Measurements from ENCODE around the gene ARL8A.
"Not testable (repeated sequence)": the region's sequence is repeated elsewhere in the genome, so short reads cannot be mapped to it uniquely, and the experiment has no call there.

The ARL8A gene

GRCh38 chr1:202154766-202155477 is 10.4 kb upstream of the ARL8A start:
- H3K36me3 Mint-ChIP-seq (ENCODE audit: low read depth) = peaks cover 92% of the 10 kb centered on the region
- no peaks in the 10 kb centered on the region for H3K27me3 Mint-ChIP-seq
- peak overlapping the region; percentile 74 for H3K4me3 Mint-ChIP-seq
- peaks cover 65% of the 10 kb centered on the region for H3K4me1 Mint-ChIP-seq (ENCODE audit: low read depth)
- peak overlapping the region; percentile 87 for H3K27ac Mint-ChIP-seq
- no peaks in the 10 kb centered on the region for H3K9me3 Mint-ChIP-seq

- Mint-ChIP-seq H3K4me1 (ENCODE audit: low read depth) (peaks cover 61% of the 10 kb centered on the region), H3K36me3 (ENCODE audit: low read depth) (peaks cover 91% of the 10 kb centered on the region)
Observed at GRCh38 chr1:202154148-202154765, 9.7 kb upstream of the ARL8A start.

GRCh38 chr1:202153284-202153683 is 8.7 kb upstream of the ARL8A start:
- no peaks in the 10 kb centered on the region for H3K27me3 Mint-ChIP-seq
- peak overlapping the region; percentile 26 for H3K27ac Mint-ChIP-seq
- peaks cover 90% of the 10 kb centered on the region for H3K36me3 Mint-ChIP-seq (ENCODE audit: low read depth)
- H3K4me3 Mint-ChIP-seq = no peak overlapping the region
- H3K4me1 Mint-ChIP-seq (ENCODE audit: low read depth) = peaks cover 55% of the 10 kb centered on the region
- no peaks in the 10 kb centered on the region for H3K9me3 Mint-ChIP-seq

More at GRCh38 chr1:202154148-202154765, 9.7 kb upstream of the ARL8A start:
- Mint-ChIP-seq H3K27me3 (no peaks in the 10 kb centered on the region), H3K27ac (peak overlapping the region; percentile 87), H3K4me3 (peak overlapping the region; percentile 74), H3K9me3 (no peaks in the 10 kb centered on the region)

- Mint-ChIP-seq H3K4me1 (ENCODE audit: low read depth) (peaks cover 47% of the 10 kb centered on the region), H3K27me3 (no peaks in the 10 kb centered on the region), H3K4me3 (no peak overlapping the region), H3K36me3 (ENCODE audit: low read depth) (peaks cover 90% of the 10 kb centered on the region), H3K9me3 (no peaks in the 10 kb centered on the region), H3K27ac (no peak overlapping the region)
Observed at GRCh38 chr1:202152399-202152798, 7.9 kb upstream of the ARL8A start.

- Mint-ChIP-seq H3K9me3 (no peaks in the 10 kb centered on the region), H3K27ac (peak overlapping the region; percentile 55), H3K27me3 (no peaks in the 10 kb centered on the region), H3K4me1 (ENCODE audit: low read depth) (peaks cover 42% of the 10 kb centered on the region), H3K4me3 (peak overlapping the region; percentile 0), H3K36me3 (ENCODE audit: low read depth) (peaks cover 80% of the 10 kb centered on the region)
Observed at GRCh38 chr1:202151045-202151444, 6.5 kb upstream of the ARL8A start.

DNA sequence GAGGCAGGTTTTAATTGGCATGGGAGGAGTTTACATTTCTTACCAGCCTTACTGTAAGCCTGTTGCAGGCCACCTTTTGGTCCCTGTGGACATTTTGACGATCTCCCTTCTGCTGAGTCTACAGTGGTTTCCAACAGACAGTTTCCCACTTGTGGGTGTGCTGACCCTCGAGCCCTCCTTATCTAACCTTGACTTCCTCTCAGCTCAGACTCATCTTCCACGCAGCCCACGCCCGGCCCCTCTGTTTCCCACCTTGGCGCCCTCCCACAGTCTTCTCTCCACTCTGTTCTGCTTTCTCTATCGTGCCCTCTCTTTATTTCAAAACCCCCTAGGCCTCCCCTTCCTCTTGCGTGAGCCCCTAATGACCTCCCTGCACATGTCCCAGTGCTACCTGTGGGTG is 6.1 kb upstream of the ARL8A start:
- H3K27me3 Mint-ChIP-seq = no peaks in the 10 kb centered on the region
- peaks cover 76% of the 10 kb centered on the region for H3K36me3 Mint-ChIP-seq (ENCODE audit: low read depth)
- no peak overlapping the region for H3K4me3 Mint-ChIP-seq
- H3K4me1 Mint-ChIP-seq (ENCODE audit: low read depth) = peaks cover 42% of the 10 kb centered on the region
- H3K9me3 Mint-ChIP-seq = no peaks in the 10 kb centered on the region
- peak overlapping the region; percentile 55 for H3K27ac Mint-ChIP-seq

DNA sequence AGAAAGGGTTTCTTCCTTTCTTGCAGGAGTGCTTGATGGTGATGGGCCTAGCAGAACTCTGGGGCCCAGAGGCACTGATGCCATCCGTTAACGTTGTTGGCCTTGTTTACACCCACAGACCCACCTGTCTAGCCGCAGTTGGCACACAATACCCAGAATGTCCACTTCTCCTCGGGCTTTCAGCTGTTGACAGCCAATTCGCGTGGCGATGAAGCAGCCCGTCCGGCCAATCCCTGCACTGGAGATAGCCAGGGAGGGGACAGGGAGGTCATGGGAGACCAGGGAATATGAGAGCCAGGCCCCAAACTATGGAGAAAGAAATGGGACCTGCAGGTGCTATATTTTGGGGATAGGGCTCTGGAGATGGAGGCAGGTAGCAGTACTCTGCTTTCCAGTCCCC is 5.7 kb upstream of the ARL8A start:
- peaks cover 42% of the 10 kb centered on the region for H3K4me1 Mint-ChIP-seq (ENCODE audit: low read depth)
- no peak overlapping the region for H3K27ac Mint-ChIP-seq
- no peak overlapping the region for H3K4me3 Mint-ChIP-seq

GRCh38 chr1:202149566-202149965 is 5.0 kb upstream of the ARL8A start:
- H3K4me1 Mint-ChIP-seq (ENCODE audit: low read depth) = peaks cover 39% of the 10 kb centered on the region
- no peak overlapping the region for H3K27ac Mint-ChIP-seq
- H3K36me3 Mint-ChIP-seq (ENCODE audit: low read depth) = peaks cover 66% of the 10 kb centered on the region
- no peak overlapping the region for H3K4me3 Mint-ChIP-seq
- H3K27me3 Mint-ChIP-seq = no peaks in the 10 kb centered on the region
- no peaks in the 10 kb centered on the region for H3K9me3 Mint-ChIP-seq

More for the DNA sequence above, 5.7 kb upstream of the ARL8A start:
- Mint-ChIP-seq H3K27me3 (no peaks in the 10 kb centered on the region), H3K9me3 (no peaks in the 10 kb centered on the region), H3K36me3 (ENCODE audit: low read depth) (peaks cover 72% of the 10 kb centered on the region)

DNA sequence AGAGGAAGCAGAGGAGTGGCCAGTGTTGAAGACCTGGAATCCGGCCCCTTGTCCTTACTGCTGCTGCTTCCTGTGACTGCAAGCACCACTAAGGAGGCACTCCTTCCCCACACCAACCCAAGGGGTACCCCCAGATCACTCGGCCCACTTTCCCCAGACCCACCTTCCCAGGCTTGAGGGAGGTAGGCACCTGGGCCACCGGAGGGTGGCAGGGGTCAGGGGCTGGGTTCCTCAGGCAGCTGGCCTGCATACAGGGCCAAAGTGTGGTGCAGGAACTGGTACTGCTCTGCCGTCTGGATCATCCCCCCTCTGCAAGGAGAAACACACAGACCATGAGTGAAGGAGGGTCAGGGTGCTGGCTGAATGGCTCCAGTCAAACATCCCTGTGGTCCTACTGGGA is 3.9 kb upstream of the ARL8A start:
- H3K27ac Mint-ChIP-seq = no peak overlapping the region
- H3K4me1 Mint-ChIP-seq (ENCODE audit: low read depth) = peaks cover 36% of the 10 kb centered on the region
- H3K36me3 Mint-ChIP-seq (ENCODE audit: low read depth) = peaks cover 59% of the 10 kb centered on the region
- H3K27me3 Mint-ChIP-seq = no peaks in the 10 kb centered on the region
- no peak overlapping the region for H3K4me3 Mint-ChIP-seq
- no peaks in the 10 kb centered on the region for H3K9me3 Mint-ChIP-seq

- Mint-ChIP-seq H3K4me1 (ENCODE audit: low read depth) (peaks cover 43% of the 10 kb centered on the region), H3K9me3 (no peaks in the 10 kb centered on the region), H3K27me3 (no peaks in the 10 kb centered on the region), H3K36me3 (ENCODE audit: low read depth) (peaks cover 51% of the 10 kb centered on the region), H3K4me3 (no peak overlapping the region), H3K27ac (no peak overlapping the region)
Observed at GRCh38 chr1:202146993-202147392, 2.5 kb upstream of the ARL8A start.

- Mint-ChIP-seq H3K36me3 (ENCODE audit: low read depth) (peaks cover 44% of the 10 kb centered on the region), H3K4me1 (ENCODE audit: low read depth) (peaks cover 44% of the 10 kb centered on the region), H3K27ac (no peak overlapping the region), H3K27me3 (no peaks in the 10 kb centered on the region), H3K4me3 (no peak overlapping the region), H3K9me3 (no peaks in the 10 kb centered on the region)
Observed at GRCh38 chr1:202146279-202146678, 1.7 kb upstream of the ARL8A start.

DNA sequence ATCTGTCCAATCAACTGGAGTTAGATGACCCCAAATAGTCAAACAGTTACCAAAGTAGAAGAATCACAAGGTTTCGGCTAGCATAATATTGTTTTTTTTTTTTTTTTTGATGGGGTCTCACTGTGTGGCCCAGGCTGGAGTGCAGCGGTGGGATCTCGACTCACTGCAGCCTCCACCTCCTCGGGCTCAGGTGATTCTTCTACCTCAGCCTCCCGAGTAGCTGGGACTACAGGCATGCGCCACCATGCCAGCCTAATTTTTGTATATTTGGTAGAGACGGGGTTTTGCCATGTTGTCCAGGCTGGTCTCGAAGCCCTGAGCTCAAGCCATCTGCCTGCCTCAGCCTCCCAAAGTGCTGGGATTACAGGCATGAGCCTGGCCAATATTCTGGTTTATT is 1.2 kb upstream of the ARL8A start:
- H3K27ac Mint-ChIP-seq = peak overlapping the region; percentile 89
- H3K36me3 Mint-ChIP-seq (ENCODE audit: low read depth) = peaks cover 39% of the 10 kb centered on the region
- not testable (repeated sequence) for H3K9me3 Mint-ChIP-seq, H3K27me3 Mint-ChIP-seq
- peaks cover 39% of the 10 kb centered on the region for H3K4me1 Mint-ChIP-seq (ENCODE audit: low read depth)
- H3K4me3 Mint-ChIP-seq = peak overlapping the region; percentile 83

DNA sequence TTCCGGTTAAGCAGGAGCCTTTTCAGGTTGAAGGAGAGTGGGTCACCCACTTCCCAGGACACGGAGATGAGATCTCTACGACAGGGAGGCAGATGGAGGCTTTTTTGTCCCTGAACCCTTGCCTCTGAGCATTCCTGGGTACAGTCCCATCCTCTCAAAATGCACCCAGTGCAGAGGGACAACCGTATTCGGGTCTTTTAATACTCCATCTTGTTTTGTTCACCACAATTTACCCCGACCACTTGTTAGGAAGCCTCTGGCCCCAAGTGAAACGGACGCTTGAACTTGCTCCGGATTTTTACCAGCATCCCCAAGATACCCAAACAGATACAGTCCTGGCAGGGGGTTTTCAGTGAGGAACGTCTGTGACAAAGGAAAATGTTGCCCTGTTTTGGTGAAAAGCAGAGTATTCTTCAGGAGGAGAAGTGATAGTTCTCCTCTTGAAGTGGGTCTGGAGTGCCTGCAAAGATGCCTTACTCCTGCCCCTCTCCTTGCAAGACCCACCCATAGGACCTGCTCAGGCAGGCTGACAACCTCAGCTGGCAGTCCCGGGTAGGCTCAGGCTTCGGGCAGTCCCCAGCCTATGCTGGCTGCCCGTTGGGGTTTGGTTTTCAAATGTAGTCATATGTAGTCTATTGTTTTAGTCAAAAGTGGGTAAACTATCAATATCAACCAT is 669 bp upstream of the ARL8A start:
- H3K36me3 Mint-ChIP-seq (ENCODE audit: low read depth) = peaks cover 33% of the 10 kb centered on the region
- H3K4me3 Mint-ChIP-seq = peak overlapping the region; percentile 83
- H3K4me1 Mint-ChIP-seq (ENCODE audit: low read depth) = peaks cover 40% of the 10 kb centered on the region
- H3K27ac Mint-ChIP-seq = peak overlapping the region; percentile 89
- no peaks in the 10 kb centered on the region for H3K9me3 Mint-ChIP-seq
- H3K27me3 Mint-ChIP-seq = no peaks in the 10 kb centered on the region

- Mint-ChIP-seq H3K27ac (peak overlapping the region; percentile 90), H3K9me3 (no peaks in the 10 kb centered on the region), H3K4me1 (ENCODE audit: low read depth) (peaks cover 36% of the 10 kb centered on the region), H3K27me3 (no peaks in the 10 kb centered on the region), H3K36me3 (ENCODE audit: low read depth) (peaks cover 23% of the 10 kb centered on the region), H3K4me3 (peak overlapping the region; percentile 96)
Observed at GRCh38 chr1:202143768-202144401, 652 bp downstream of the ARL8A start.
